ENCODE data around the gene EMX1. TPM values are rescaled to one million over a fixed set of nuclear protein-coding genes. Genes with fewer than 3 reads are reported as not detected.

Gene EMX1
- total RNA-seq, 2 donors from 2014 or later, result 0.31 TPM; not detected in 1

- peaks cover 10% of the 10 kb centered on the region for H3K36me3 ChIP-seq
- DNase-seq (ENCODE audit: low spot score), result peak; percentile 71
- no peak for TF ChIP-seq CTCF (IDR thresholded peaks at IDR 0.05)
- no peaks in the 10 kb centered on the region for H3K9me3 ChIP-seq
- H3K27me3 ChIP-seq, result no peaks in the 10 kb centered on the region
- peak within 1 kb of the TSS; percentile 56 to 81 for H3K4me3 ChIP-seq
- peaks cover 0 to 29% of the 10 kb centered on the region in 2 donors for H3K4me1 ChIP-seq
- peak within 1 kb of the TSS; percentile 85 to 95 for H3K27ac ChIP-seq
Measured at GRCh38 chr2:72887032-72887739, 30.1 kb upstream of the EMX1 start, which contains the start of gene SPR. SPR (plus strand) TSS chr2:72887408; CDS start chr2:72887433, 25 bp downstream.

GRCh38 chr2:72887740-72888437, 29.4 kb upstream of the EMX1 start:
- H3K27ac ChIP-seq, result peak overlapping the region; percentile 85 to 95
- no peaks in the 10 kb centered on the region for H3K27me3 ChIP-seq
- DNase-seq (ENCODE audit: low spot score), result peak; percentile 93
- H3K4me3 ChIP-seq, result peak overlapping the region; percentile 56 to 81
- H3K9me3 ChIP-seq, result no peaks in the 10 kb centered on the region
- TF ChIP-seq CTCF (IDR thresholded peaks at IDR 0.05), result peak; percentile 88 to 90
- peaks cover 12% of the 10 kb centered on the region for H3K36me3 ChIP-seq
- peaks cover 0 to 29% of the 10 kb centered on the region in 2 donors for H3K4me1 ChIP-seq

- Histone ChIP-seq H3K4me3 (peak overlapping the region; percentile 56 to 81), H3K27me3 (no peaks in the 10 kb centered on the region), H3K36me3 (peaks cover 12% of the 10 kb centered on the region), H3K27ac (no peak overlapping the region), H3K9me3 (no peaks in the 10 kb centered on the region), H3K4me1 (peaks cover 0 to 29% of the 10 kb centered on the region in 2 donors)
- DNase-seq (ENCODE audit: low spot score), result no peak
- TF ChIP-seq CTCF (IDR thresholded peaks at IDR 0.05), result no peak
Measured at GRCh38 chr2:72888438-72889202, 28.7 kb upstream of the EMX1 start.

- no peaks in the 10 kb centered on the region for H3K27me3 ChIP-seq
- no peak for DNase-seq (ENCODE audit: low spot score)
- peaks cover 0 to 29% of the 10 kb centered on the region in 2 donors for H3K4me1 ChIP-seq
Measured at GRCh38 chr2:72889991-72890390, 27.3 kb upstream of the EMX1 start.

More at GRCh38 chr2:72889991-72890390, 27.3 kb upstream of the EMX1 start:
- Histone ChIP-seq H3K27ac (no peak overlapping the region), H3K9me3 (no peaks in the 10 kb centered on the region), H3K36me3 (peaks cover 12% of the 10 kb centered on the region), H3K4me3 (no peak overlapping the region)
- TF ChIP-seq CTCF (IDR thresholded peaks at IDR 0.05), result no peak

Data from right atrium auricular region (tissue), 2 donors.